GM19467 (cell line): ENCODE measurements around the gene ZNF451.
A peak's percentile ranks its signal among the peaks of the same experiment; 100 is the strongest.
"Not testable (repeated sequence)": the region's sequence is repeated elsewhere in the genome, so short reads cannot be mapped to it uniquely, and the experiment has no call there.

Source experiments
- ATAC-seq: cut with Tn5 transposase; IDR thresholded peaks from one replicate; pipeline ENCODE4 v1.9.1; 2021; ENCODE audit warnings: mild to moderate bottlenecking, moderate library complexity; ENCODE audit not compliant: unreplicated experiment

ZNF451 gene

GRCh38 chr6:57089265-57089664 lies 723 bp upstream of the ZNF451 start:
- ATAC-seq, result no peak

- peak; percentile 6 for ATAC-seq
Measured at GRCh38 chr6:57090458-57091067, 575 bp downstream of the ZNF451 start.

- not testable (repeated sequence) for ATAC-seq
Measured at GRCh38 chr6:57091375-57091774, 1.4 kb downstream of the ZNF451 start.

GRCh38 chr6:57094689-57095088 lies 4.7 kb downstream of the ZNF451 start:
- ATAC-seq, result no peak

GRCh38 chr6:57097596-57097995 lies 7.6 kb downstream of the ZNF451 start:
- ATAC-seq, result no peak

GRCh38 chr6:57102976-57103375 lies 13.0 kb downstream of the ZNF451 start:
- no peak for ATAC-seq

- no peak for ATAC-seq
Measured at GRCh38 chr6:57104336-57104735, 14.3 kb downstream of the ZNF451 start.

GRCh38 chr6:57106990-57107389 lies 17.0 kb downstream of the ZNF451 start:
- no peak for ATAC-seq

GRCh38 chr6:57108691-57109090 lies 18.7 kb downstream of the ZNF451 start:
- ATAC-seq, result peak; percentile 73

GRCh38 chr6:57109880-57110279 lies 19.9 kb downstream of the ZNF451 start:
- no peak for ATAC-seq

- ATAC-seq, result no peak
Measured at GRCh38 chr6:57113105-57113504, 23.1 kb downstream of the ZNF451 start.

- ATAC-seq, result no peak
Measured at GRCh38 chr6:57116776-57117175, 26.8 kb downstream of the ZNF451 start.

- ATAC-seq, result no peak
Measured at GRCh38 chr6:57117796-57118195, 27.8 kb downstream of the ZNF451 start.

GRCh38 chr6:57123111-57123510 lies 33.1 kb downstream of the ZNF451 start:
- no peak for ATAC-seq

- no peak for ATAC-seq
Measured at GRCh38 chr6:57127763-57128162, 37.8 kb downstream of the ZNF451 start.

- no peak for ATAC-seq
Measured at GRCh38 chr6:57130661-57131177, 40.7 kb downstream of the ZNF451 start.

GRCh38 chr6:57134954-57135353 lies 45.0 kb downstream of the ZNF451 start:
- ATAC-seq, result no peak

GRCh38 chr6:57135885-57136284 lies 45.9 kb downstream of the ZNF451 start:
- no peak for ATAC-seq

- no peak for ATAC-seq
Measured at GRCh38 chr6:57137350-57137749, 47.4 kb downstream of the ZNF451 start.

- ATAC-seq, result no peak
Measured at GRCh38 chr6:57138026-57138425, 48.0 kb downstream of the ZNF451 start.

- ATAC-seq, result no peak
Measured at GRCh38 chr6:57141451-57142177, 51.6 kb downstream of the ZNF451 start.

GRCh38 chr6:57142178-57142525 lies 52.2 kb downstream of the ZNF451 start:
- no peak for ATAC-seq

GRCh38 chr6:57143690-57144089 lies 53.7 kb downstream of the ZNF451 start:
- ATAC-seq, result no peak
